HepG2 (cell line): ENCODE data around the gene SIRPA. TPM values are rescaled to one million over a fixed set of nuclear protein-coding genes. Genes with fewer than 3 reads are reported as not detected.

ENCODE experiments used
- ATF2 ChIP-seq: sonication (generic); formaldehyde crosslinking; IDR thresholded peaks from 2 replicates; pipeline ENCODE4 v1.4.0; 2020; ENCODE audit warnings: missing genetic modification reagents
- GABPA ChIP-seq, 2 experiments: IDR thresholded peaks; 2 replicates each; pipeline ENCODE4 v1.6.1; 2011 to 2016; ENCODE audit warnings: low read depth in 2 of 2, low read length in 1 of 2, missing biosample characterization in 1 of 2, missing genetic modification characterization in 1 of 2
- HMG20A ChIP-seq: IDR thresholded peaks from 2 replicates; pipeline ENCODE4 v1.6.1; 2016; ENCODE audit warnings: borderline replicate concordance
- HMGXB4 ChIP-seq, 2 experiments: sonication (generic) in 1 of 2; formaldehyde crosslinking in 1 of 2; IDR thresholded peaks; 2 replicates each; pipeline versions ENCODE4 v1.4.0 to v1.6.1; 2018 to 2020; ENCODE audit warnings: missing genetic modification reagents in 2 of 2, borderline replicate concordance in 1 of 2, low read depth in 1 of 2, mild to moderate bottlenecking in 1 of 2, missing biosample characterization in 1 of 2
- REL ChIP-seq: sonication (generic); formaldehyde crosslinking; conservative IDR thresholded peaks from 2 replicates; pipeline ENCODE4 v1.8.0; 2022; ENCODE audit warnings: mild to moderate bottlenecking, missing genetic modification reagents, moderate library complexity
- THAP9 ChIP-seq: sonication (generic); formaldehyde crosslinking; IDR thresholded peaks from 2 replicates; pipeline ENCODE4; 2020; ENCODE audit warnings: missing genetic modification reagents, mild to moderate bottlenecking, borderline replicate concordance
- ZBTB49 ChIP-seq: sonication (generic); formaldehyde crosslinking; IDR thresholded peaks from 2 replicates; pipeline ENCODE4 v1.4.0; 2020; ENCODE audit warnings: missing genetic modification reagents, borderline replicate concordance
- ZHX2 ChIP-seq, 2 experiments: sonication (generic) in 1 of 2; formaldehyde crosslinking in 1 of 2; IDR thresholded peaks; 2 replicates each; pipeline versions ENCODE4 v1.6.1 to v1.9.0; 2014 to 2022; ENCODE audit warnings: antibody characterized with exemption in 1 of 2, borderline replicate concordance in 1 of 2, inconsistent platforms in 1 of 2, low read depth in 1 of 2, missing genetic modification reagents in 1 of 2
- ZNF317 ChIP-seq: sonication (generic); formaldehyde crosslinking; IDR thresholded peaks from 2 replicates; pipeline ENCODE4 v1.5.0; 2020; ENCODE audit warnings: mild to moderate bottlenecking, missing genetic modification reagents
- ZSCAN21 ChIP-seq: sonication (generic); formaldehyde crosslinking; IDR thresholded peaks from 2 replicates; pipeline ENCODE4 v1.8.0; 2022; ENCODE audit warnings: mild to moderate bottlenecking, missing genetic modification reagents, moderate library complexity, borderline replicate concordance
- polyA plus RNA-seq, 8 experiments: library from polyadenylated mRNA; depleted of rRNA in 3 of 8; stranded (reverse) in 7 of 8; unstranded in 1 of 8; fragments of >200 nt; fragmentation: Illumina TruSeq in 4 of 8; extraction: Trizol in 4 of 8; gene quantifications; 2 replicates each; pipeline versions ENCODE4 v1.2.1 to v1.2.3, GENCODE V29; 2011 to 2016; ENCODE audit warnings: low read depth in 4 of 8, missing spikeins in 1 of 8, mixed read lengths in 1 of 8; ENCODE audit not compliant: insufficient read depth in 1 of 8
- total RNA-seq, 5 experiments: library from RNA; depleted of rRNA; stranded (reverse); fragments of >200 nt; fragmentation: Illumina TruSeq; extraction: Trizol; gene quantifications; 2 replicates each; pipeline ENCODE4 v1.2.3, GENCODE V29; 2016; ENCODE audit warnings: low read depth in 1 of 5

The SIRPA gene
- total and polyA plus RNA-seq, 2 of the 13 experiments (the other 11 are each of a cell fraction or from before 2014, with no cell fraction given), result 7.2 to 17.6 TPM

GRCh38 chr20:1965520-1966351 lies 70.5 kb downstream of the SIRPA start (continued):
- TF ChIP-seq ZHX2 (IDR thresholded peaks at IDR 0.05; ENCODE audit: low read depth), result no peak
- no peak for TF ChIP-seq ZHX2 (CRISPR knock-in tag; IDR thresholded peaks at IDR 0.05; ENCODE audit: borderline replicate concordance)
- TF ChIP-seq ZNF317, result no peak
- no peak for TF ChIP-seq REL
- TF ChIP-seq GABPA (IDR thresholded peaks at IDR 0.05; ENCODE audit: low read depth, low read length), result no peak
- no peak for TF ChIP-seq GABPA (CRISPR knock-in tag; IDR thresholded peaks at IDR 0.05; ENCODE audit: low read depth)
- no peak for TF ChIP-seq HMG20A (CRISPR knock-in tag)
- TF ChIP-seq HMGXB4 (CRISPR knock-in tag; IDR thresholded peaks at IDR 0.05; ENCODE audit: borderline replicate concordance in 1 of 2, low read depth in 1 of 2), result peak; percentile 38 to 79; a peak in 3 of 4 replicates
- TF ChIP-seq THAP9 (CRISPR knock-in tag), result peak; percentile 54; the same call in 1 of the 2 replicates
- TF ChIP-seq ZSCAN21 (CRISPR knock-in tag), result no peak
- no peak for TF ChIP-seq ATF2 (CRISPR knock-in tag)
- no peak for TF ChIP-seq ZBTB49 (CRISPR knock-in tag)
